ENCODE measurements around the gene FAM216B. TPM values are rescaled to one million over a fixed set of nuclear protein-coding genes. Genes with fewer than 3 reads are reported as not detected.

The FAM216B gene
- polyA plus RNA-seq, 3 donors = not detected

- no peaks in the 10 kb centered on the region for H3K9me3 ChIP-seq (replicated peaks in 1 of 2; ENCODE audit: control insufficient read depth in 1 of 2, insufficient read depth in 1 of 2, low read length in 2 of 2)
- TF ChIP-seq CTCF (IDR thresholded peaks at IDR 0.05) = no peak
- H3K27me3 Mint-ChIP-seq (ENCODE audit: low read depth in 3 of 3) = peaks cover 0 to 3% (median 3%) of the 10 kb centered on the region in 3 donors
Measured at GRCh38 chr13:42733046-42733445, 48.3 kb upstream of the FAM216B start.

DNA sequence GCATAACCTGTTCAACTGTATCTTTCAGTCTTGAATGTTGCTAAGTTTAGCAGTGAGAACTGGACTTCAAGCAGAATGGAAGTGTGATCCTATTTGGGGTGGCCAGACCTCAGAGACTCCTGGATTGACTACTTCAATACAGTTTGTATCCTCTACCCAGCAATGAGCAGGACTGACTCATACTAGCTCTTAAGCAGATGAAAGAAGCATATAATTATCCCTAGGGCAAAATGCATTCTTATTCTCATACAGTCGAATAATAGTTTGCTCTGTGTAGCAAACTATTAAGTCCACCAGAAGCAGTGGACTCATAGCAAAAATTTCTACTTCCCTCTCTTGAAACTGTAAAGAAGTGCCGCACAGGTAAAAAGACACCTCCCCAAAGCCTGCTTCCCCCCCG, 46.4 kb upstream of the FAM216B start:
- H3K27ac Mint-ChIP-seq = no peak overlapping the region
- no peak overlapping the region for H3K4me3 ChIP-seq (replicated peaks in 1 of 3; ENCODE audit: low read depth in 2 of 3, low read length in 3 of 3)

More at GRCh38 chr13:42733046-42733445, 48.3 kb upstream of the FAM216B start:
- Mint-ChIP-seq H3K4me1 (peaks cover 12% of the 10 kb centered on the region), H3K4me3 (no peak overlapping the region), H3K27ac (no peak overlapping the region), H3K9me3 (peaks cover 0 to 5% (median 0%) of the 10 kb centered on the region in 7 donors), H3K36me3 (no peaks in the 10 kb centered on the region)
- intact Hi-C loops (cut with micrococcal nuclease) = no loop called here
- no peaks in the 10 kb centered on the region for H4K20me1 ChIP-seq (ENCODE audit: insufficient read depth, low read length)
- no peak overlapping the region for H3K4me2 ChIP-seq (replicated peaks; ENCODE audit: extremely low read depth, low read length, poor library complexity, severe bottlenecking)
- no peaks in the 10 kb centered on the region for H3K36me3 ChIP-seq (replicated peaks in 1 of 2; ENCODE audit: control insufficient read depth in 1 of 2, insufficient read depth in 2 of 2, low read length in 2 of 2)
- WGBS (ENCODE audit: insufficient coverage) = no CpG with 5 or more reads among the region's 2 CpGs
- H3K9ac ChIP-seq (ENCODE audit: insufficient read depth, low read length, poor library complexity, severe bottlenecking) = no peak overlapping the region
- no peak overlapping the region for H3K4me3 ChIP-seq (replicated peaks in 1 of 3; ENCODE audit: low read depth in 2 of 3, low read length in 3 of 3)
- H3K4me1 ChIP-seq (ENCODE audit: control insufficient read depth in 1 of 2, insufficient read depth in 2 of 2, low read length in 2 of 2) = peaks cover 0 to 8% of the 10 kb centered on the region in 2 donors
- H3K27me3 ChIP-seq (ENCODE audit: control insufficient read depth in 2 of 2, insufficient read depth in 2 of 2, low read length in 2 of 2) = no peaks in the 10 kb centered on the region
- H3K27ac ChIP-seq (ENCODE audit: low read depth in 1 of 2, low read length in 2 of 2) = no peak overlapping the region
- no peaks in the 10 kb centered on the region for H3K79me2 ChIP-seq (ENCODE audit: insufficient read depth, low read length)
- no peak for DNase-seq
- H2AFZ ChIP-seq (ENCODE audit: insufficient read depth, low read depth, low read length, poor library complexity, severe bottlenecking) = no peak overlapping the region

More for the DNA sequence above, 46.4 kb upstream of the FAM216B start:
- H3K4me2 ChIP-seq (replicated peaks; ENCODE audit: extremely low read depth, low read length, poor library complexity, severe bottlenecking) = no peak overlapping the region
- no CpG with 5 or more reads among the region's 3 CpGs for WGBS (ENCODE audit: insufficient coverage)
- no peak overlapping the region for H2AFZ ChIP-seq (ENCODE audit: insufficient read depth, low read depth, low read length, poor library complexity, severe bottlenecking)
- TF ChIP-seq CTCF (IDR thresholded peaks at IDR 0.05) = no peak
- peaks cover 0 to 5% (median 0%) of the 10 kb centered on the region in 7 donors for H3K9me3 Mint-ChIP-seq
- H3K9me3 ChIP-seq (replicated peaks in 1 of 2; ENCODE audit: control insufficient read depth in 1 of 2, insufficient read depth in 1 of 2, low read length in 2 of 2) = no peaks in the 10 kb centered on the region
- H3K36me3 Mint-ChIP-seq = no peaks in the 10 kb centered on the region
- peaks cover 0 to 3% (median 1%) of the 10 kb centered on the region in 3 donors for H3K27me3 Mint-ChIP-seq (ENCODE audit: low read depth in 3 of 3)
- H3K27ac ChIP-seq (ENCODE audit: low read depth in 1 of 2, low read length in 2 of 2) = no peak overlapping the region
- no peaks in the 10 kb centered on the region for H3K4me1 ChIP-seq (ENCODE audit: control insufficient read depth in 1 of 2, insufficient read depth in 2 of 2, low read length in 2 of 2)
- no peak for DNase-seq
- H4K20me1 ChIP-seq (ENCODE audit: insufficient read depth, low read length) = no peaks in the 10 kb centered on the region
- H3K4me1 Mint-ChIP-seq = peaks cover 4% of the 10 kb centered on the region
- no peaks in the 10 kb centered on the region for H3K79me2 ChIP-seq (ENCODE audit: insufficient read depth, low read length)
- no peaks in the 10 kb centered on the region for H3K27me3 ChIP-seq (ENCODE audit: control insufficient read depth in 2 of 2, insufficient read depth in 2 of 2, low read length in 2 of 2)
- no peak overlapping the region for H3K9ac ChIP-seq (ENCODE audit: insufficient read depth, low read length, poor library complexity, severe bottlenecking)
- no peak overlapping the region for H3K4me3 Mint-ChIP-seq
- intact Hi-C loops (cut with micrococcal nuclease) = no loop called here
- no peaks in the 10 kb centered on the region for H3K36me3 ChIP-seq (replicated peaks in 1 of 2; ENCODE audit: control insufficient read depth in 1 of 2, insufficient read depth in 2 of 2, low read length in 2 of 2)

All from CD14-positive monocyte (primary cell).